Muscle of leg (tissue), 16 donors: ENCODE data around the gene SPATA31A3. TPM values are rescaled to one million over a fixed set of nuclear protein-coding genes. Genes with fewer than 3 reads are reported as not detected.
"Not testable (repeated sequence)": the region's sequence is repeated elsewhere in the genome, so short reads cannot be mapped to it uniquely, and the experiment has no call there.

ENCODE experiments used
- DNase-seq: peaks from one replicate; pipeline ENCODE4 v3.0.0; 2013
- H3K27ac ChIP-seq: one replicate; pipeline ENCODE4 v1.5.1; 2013; ENCODE audit warnings: mild to moderate bottlenecking, low read length, control low read depth
- H3K27me3 ChIP-seq: one replicate; pipeline ENCODE4 v1.6.1; 2013; ENCODE audit warnings: low read length; ENCODE audit not compliant: control insufficient read depth, insufficient read depth
- H3K36me3 ChIP-seq: one replicate; pipeline ENCODE4 v1.6.1; 2013; ENCODE audit warnings: low read length; ENCODE audit not compliant: control insufficient read depth, insufficient read depth
- H3K4me1 ChIP-seq: one replicate; pipeline ENCODE4 v1.6.1; 2013; ENCODE audit warnings: low read length; ENCODE audit not compliant: control insufficient read depth, insufficient read depth
- H3K4me3 ChIP-seq: one replicate; pipeline ENCODE4 v1.5.1; 2013; ENCODE audit warnings: low read length, control low read depth
- H3K9me3 ChIP-seq: replicated peaks from 2 replicates; pipeline ENCODE4 v1.6.1; 2013; ENCODE audit warnings: low read depth, low read length; ENCODE audit not compliant: control insufficient read depth
- WGBS: methylation state at CpG from one replicate; pipeline ENCODE4 v1.1.5; 2013; ENCODE audit warnings: missing lambda C conversion rate; ENCODE audit not compliant: insufficient coverage; 5-methylcytosine and 5-hydroxymethylcytosine counted together
- long read RNA-seq, 11 donors: transcript quantifications; one replicate each; lab custom pipeline, GENCODE V29; 2026
- polyA plus RNA-seq, 8 donors: library from polyadenylated mRNA; unstranded; fragments of 120-200 nt; gene quantifications; one replicate each; pipeline versions ENCODE4 v1.2.1 to v1.2.3, GENCODE V29; 2013; ENCODE audit warnings: inconsistent platforms in 1 of 8, low replicate concordance in 1 of 8; ENCODE audit not compliant: insufficient read length in 8 of 8, insufficient read depth in 1 of 8
- total RNA-seq: library from RNA; stranded (reverse); fragments of 120-200 nt; gene quantifications from one replicate; pipeline ENCODE4 v1.2.4, GENCODE V29; 2013

SPATA31A3 gene
- total RNA-seq (not detected), polyA plus RNA-seq (not detected)
- long read RNA-seq, donor 1 = 0 reads
- long read RNA-seq, donor 2 = 0 reads
- long read RNA-seq, donor 3 = 0 reads
- long read RNA-seq, donor 4 = 0 reads
- long read RNA-seq, donor 5 = 0 reads
- long read RNA-seq, donor 6 = 0 reads
- long read RNA-seq, donor 7 = 0 reads
- long read RNA-seq, donor 8 = 0 reads
- long read RNA-seq, donor 9 = 0 reads
- long read RNA-seq, donor 10 = 0 reads
- long read RNA-seq, donor 11 = 0 reads

GRCh38 chr9:66992450-66992849, at the start of gene SPATA31A3:
Gene SPATA31A3, minus strand, starts transcription at chr9:66992550. Its CDS starts 29 bp downstream, at chr9:66992521.
- WGBS = no CpG with 5 or more reads among the region's 7 CpGs
- not testable (repeated sequence) for H3K36me3 ChIP-seq, H3K4me3 ChIP-seq, H3K4me1 ChIP-seq, H3K27ac ChIP-seq, H3K27me3 ChIP-seq, DNase-seq, H3K9me3 ChIP-seq

DNA sequence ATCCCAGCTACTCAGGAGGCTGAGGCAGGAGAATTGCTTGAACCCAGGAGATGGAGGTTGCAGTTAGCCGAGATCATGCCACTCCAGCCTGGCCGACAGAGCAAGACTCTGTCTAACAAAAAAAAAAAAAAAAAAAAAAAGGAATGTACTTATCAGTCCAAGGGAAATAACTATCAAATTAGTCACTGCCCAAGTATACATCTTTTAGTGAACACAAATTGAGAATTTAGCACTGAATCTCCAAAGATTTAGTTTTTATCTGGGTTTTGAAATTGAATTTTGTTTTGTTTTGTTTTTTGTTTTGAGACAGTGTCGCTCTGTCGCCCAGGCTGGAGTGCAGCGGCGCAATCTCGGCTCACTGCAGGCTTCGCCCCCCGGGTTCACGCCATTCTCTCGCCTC, 39.8 kb downstream of the SPATA31A3 start:
- not testable (repeated sequence) for H3K27me3 ChIP-seq, H3K9me3 ChIP-seq, H3K36me3 ChIP-seq, H3K4me3 ChIP-seq, H3K27ac ChIP-seq, DNase-seq, H3K4me1 ChIP-seq
- WGBS = 89% methylated on average over 7 of the region's 11 CpGs

DNA sequence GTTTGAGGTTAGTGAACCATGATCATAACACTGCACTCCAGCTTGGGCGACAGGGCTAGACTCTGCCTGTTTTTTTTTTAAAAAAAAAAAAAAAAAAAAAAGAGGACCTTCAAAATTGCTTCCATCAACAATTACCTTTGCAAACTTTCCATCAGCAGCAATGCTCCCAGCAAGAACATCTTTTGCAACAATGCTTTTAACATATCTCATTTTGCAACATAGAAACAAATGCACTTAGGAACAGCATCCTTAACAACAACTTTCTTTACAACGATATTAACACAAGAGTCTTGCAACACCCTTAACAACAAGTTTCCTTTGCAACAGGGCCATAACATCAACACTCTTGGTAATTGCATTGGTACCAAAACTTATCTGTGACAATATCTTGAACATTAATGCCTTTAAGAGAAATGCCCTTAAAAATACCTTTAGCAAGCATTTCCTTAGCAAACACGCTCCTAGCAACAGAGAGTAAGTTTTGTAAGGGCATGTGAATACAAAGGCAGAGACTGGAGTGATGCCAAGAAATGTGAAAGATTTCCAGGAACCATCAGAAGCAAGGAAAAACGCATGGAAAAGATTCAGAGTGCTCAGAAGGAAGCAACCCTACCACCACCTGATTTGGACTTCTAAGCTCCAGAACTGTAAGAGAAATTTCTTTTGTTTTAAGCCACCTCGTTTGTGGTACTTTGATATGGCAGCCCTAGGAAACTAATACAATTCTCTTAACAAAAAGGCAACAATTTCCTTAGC, 49.8 kb downstream of the SPATA31A3 start:
- H3K9me3 ChIP-seq, H3K27me3 ChIP-seq, H3K36me3 ChIP-seq, H3K4me3 ChIP-seq, H3K27ac ChIP-seq, H3K4me1 ChIP-seq: not testable (repeated sequence)
- no CpG with 5 or more reads among the region's 5 CpGs for WGBS
- peak; percentile 47 for DNase-seq

DNA sequence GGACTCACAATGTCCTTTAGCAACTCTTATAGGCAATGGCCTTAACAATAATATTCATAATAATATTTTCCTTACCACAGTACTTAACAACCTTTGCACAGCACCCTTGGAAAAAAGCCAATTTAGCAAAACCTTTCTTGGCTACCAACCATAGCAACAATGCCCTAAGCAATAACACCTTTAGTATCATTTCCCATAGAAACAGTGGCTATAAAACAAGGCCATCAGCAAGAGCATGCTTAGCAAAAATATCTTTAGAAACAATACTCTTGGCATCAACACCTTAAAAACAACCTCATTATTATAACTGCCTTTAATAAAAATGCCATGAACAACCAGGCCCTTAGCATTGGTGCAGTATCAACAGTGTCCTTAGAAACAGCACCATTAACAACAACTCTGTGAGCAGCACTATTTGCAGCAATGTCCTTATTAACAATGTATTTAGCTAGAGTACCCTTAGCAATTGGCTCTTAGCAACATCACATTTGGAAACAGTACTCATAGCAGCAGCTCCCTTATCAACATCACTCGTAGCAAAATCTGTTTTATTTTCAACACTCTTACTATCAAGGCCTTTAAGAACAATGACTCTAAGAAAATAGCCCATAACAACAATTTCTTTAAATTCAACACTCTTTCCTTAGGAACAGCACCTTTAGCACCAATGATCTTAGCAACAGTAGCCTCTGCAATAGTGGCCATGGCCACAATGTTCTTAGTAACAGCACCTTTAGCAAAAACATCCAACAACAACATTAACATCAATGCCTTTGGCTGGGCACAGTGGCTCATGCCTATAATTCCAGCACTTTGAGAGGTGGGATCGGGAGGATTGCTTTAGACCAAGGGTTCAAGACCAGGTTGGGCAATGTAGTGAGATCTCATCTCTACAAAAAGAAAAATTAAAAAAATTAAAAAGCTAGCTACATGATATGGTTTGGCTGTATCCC, 52.2 kb downstream of the SPATA31A3 start:
- H3K4me3 ChIP-seq, H3K9me3 ChIP-seq, H3K36me3 ChIP-seq, H3K27ac ChIP-seq, H3K27me3 ChIP-seq, H3K4me1 ChIP-seq, DNase-seq: not testable (repeated sequence)
- WGBS = no CpG with 5 or more reads among the region's 2 CpGs

DNA sequence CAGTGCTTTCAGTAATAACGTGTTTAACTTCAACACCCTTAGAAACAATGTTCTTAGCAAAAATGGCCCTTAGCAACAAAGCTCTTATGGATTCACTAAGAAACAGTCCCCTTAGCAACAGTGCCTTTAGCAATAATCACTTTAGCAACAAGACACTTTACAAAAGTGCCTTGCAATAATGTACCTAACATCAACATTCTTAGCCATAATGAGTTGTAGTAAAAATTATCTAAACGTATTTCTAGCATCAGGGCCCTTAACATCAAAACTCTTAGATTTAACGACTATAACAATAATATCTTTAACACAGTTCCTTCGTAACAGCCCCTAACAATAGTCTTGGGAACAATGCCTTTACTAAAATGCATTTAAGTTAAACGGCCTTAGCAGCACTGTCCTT, 54.0 kb downstream of the SPATA31A3 start:
- not testable (repeated sequence) for H3K4me1 ChIP-seq, H3K9me3 ChIP-seq, H3K27ac ChIP-seq, H3K27me3 ChIP-seq, H3K36me3 ChIP-seq, DNase-seq, H3K4me3 ChIP-seq
- no CpG with 5 or more reads among the region's 5 CpGs for WGBS

DNA sequence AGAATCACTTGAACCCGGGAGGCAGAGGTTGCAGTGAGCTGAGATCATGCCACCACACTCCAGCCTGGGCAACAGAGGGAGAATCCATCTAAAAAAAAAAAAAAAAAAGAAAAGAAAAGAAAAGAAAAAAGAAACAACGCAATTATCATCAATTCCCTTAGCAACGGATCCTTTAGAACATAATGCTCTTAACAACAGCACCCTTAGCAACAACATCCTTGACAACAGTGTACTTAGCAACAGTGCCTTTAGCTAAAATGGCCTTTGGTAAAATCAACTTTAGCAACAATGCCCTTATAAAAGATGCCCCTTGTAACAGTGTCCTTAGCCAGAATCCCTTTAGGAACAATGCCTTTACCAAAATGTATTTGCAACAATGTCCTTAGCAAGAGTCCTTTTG, 54.7 kb downstream of the SPATA31A3 start:
- H3K9me3 ChIP-seq, DNase-seq, H3K27me3 ChIP-seq, H3K4me3 ChIP-seq, H3K4me1 ChIP-seq, H3K36me3 ChIP-seq, H3K27ac ChIP-seq: not testable (repeated sequence)
- WGBS = no CpG with 5 or more reads among the region's 3 CpGs

Other genes with a start within 250 kb of the SPATA31A3 start
- 9.2 TPM for gene ZNF658, start 91.8 kb downstream of the SPATA31A3 start, total RNA-seq
- gene ZNF658, start 91.8 kb downstream of the SPATA31A3 start, polyA plus RNA-seq = 1 to 10 TPM; 2.7 to 5.7 (median 5.0) TPM